Measurements from ENCODE around the gene DLG2. TPM values are rescaled to one million over a fixed set of nuclear protein-coding genes. Genes with fewer than 3 reads are reported as not detected.

DLG2 gene
- total and polyA plus RNA-seq, 2 of the 4 experiments (the other 2 are of a cell fraction), result 0.31 to 0.36 TPM

- Histone ChIP-seq H2BK15ac (ENCODE audit: low read depth, low read length) (no peak overlapping the region), H3K14ac (replicated peaks; ENCODE audit: low read depth, low read length) (no peak overlapping the region), H3K4ac (ENCODE audit: low read depth, low read length) (no peak overlapping the region), H3K18ac (ENCODE audit: low read depth, low read length) (no peak overlapping the region), H3K9me3 (ENCODE audit: control insufficient read depth, insufficient read depth, low read length) (no peaks in the 10 kb centered on the region; the same call in 1 of the 2 replicates), H3K4me1 (ENCODE audit: control insufficient read depth, insufficient read depth, low read length) (no peaks in the 10 kb centered on the region), H4K91ac (ENCODE audit: insufficient read depth, low read depth, low read length) (no peak overlapping the region), H2AK9ac (replicated peaks; ENCODE audit: low read depth, low read length, poor library complexity) (no peak overlapping the region), H3K9ac (ENCODE audit: low read depth, low read length) (no peak overlapping the region), H3K9me1 (ENCODE audit: insufficient read depth, low read length) (no peaks in the 10 kb centered on the region), H3K27me3 (ENCODE audit: control insufficient read depth, insufficient read depth, low read length) (no peaks in the 10 kb centered on the region), H2AFZ (replicated peaks; ENCODE audit: low read length, poor library complexity) (no peak overlapping the region), H4K5ac (ENCODE audit: low read depth, low read length) (no peak overlapping the region), H3K27ac (ENCODE audit: insufficient read depth, low read length) (no peak overlapping the region), H4K8ac (ENCODE audit: low read depth in 2 of 2, low read length in 2 of 2) (no peak overlapping the region), H3K4me2 (ENCODE audit: low read depth, low read length) (no peak overlapping the region), H3K79me1 (ENCODE audit: low read depth in 1 of 2, low read length in 2 of 2) (no peaks in the 10 kb centered on the region), H2BK20ac (ENCODE audit: low read depth, low read length) (no peak overlapping the region), H3K56ac (ENCODE audit: extremely low read depth, insufficient read depth, low read length) (no peak overlapping the region), H3K4me3 (ENCODE audit: insufficient read depth, low read depth, low read length) (no peak overlapping the region), H4K20me1 (ENCODE audit: insufficient read depth, low read length) (no peaks in the 10 kb centered on the region), H2BK120ac (ENCODE audit: low read depth, low read length) (no peak overlapping the region), H3K36me3 (ENCODE audit: control insufficient read depth, insufficient read depth, low read length) (no peaks in the 10 kb centered on the region), H3K23ac (ENCODE audit: low read depth, low read length) (no peak overlapping the region), H2BK5ac (ENCODE audit: low read depth, low read length, poor library complexity, severe bottlenecking) (no peak overlapping the region), H2AK5ac (ENCODE audit: low read depth, low read length) (no peak overlapping the region)
- intact Hi-C loops (cut with micrococcal nuclease), result no loop called here
- POLR2A ChIA-PET (ENCODE audit: unreplicated experiment), result no interaction called here
- DNase-seq (no peak), ATAC-seq (ENCODE audit: low read depth) (no peak)
- WGBS, 2 experiments (ENCODE audit: extremely low coverage in 2 of 2, insufficient read length in 1 of 2), result no CpG with 5 or more reads among the region's 5 CpGs
- no TSS peak for BruUV-seq (replicated peaks)
- CTCF ChIA-PET, result interaction anchor here (0.5 kb wide), 1 partner anchor 886 kb away, joined by 3 read pairs; no protein-coding TSS in a partner anchor
- in situ Hi-C loops (cut with MboI; ENCODE audit: low sequenced_read_pairs), result no loop called here
- dilution Hi-C loops (cut with HindIII; ENCODE audit: low sequenced_read_pairs, unreplicated experiment), result no loop called here
- TF ChIP-seq CEBPB (IDR thresholded peaks at IDR 0.05; ENCODE audit: low read depth, low read length), result no peak
- TF ChIP-seq CHD1 (IDR thresholded peaks at IDR 0.05; ENCODE audit: low read depth, low read length), result no peak
- no peak for TF ChIP-seq MAFK (IDR thresholded peaks at IDR 0.05; ENCODE audit: low read depth, low read length)
- TF ChIP-seq RFX5 (IDR thresholded peaks at IDR 0.05; ENCODE audit: low read depth, low read length), result no peak
- no peak for TF ChIP-seq RAD21 (IDR thresholded peaks at IDR 0.05; ENCODE audit: low read length)
- no peak for TF ChIP-seq MXI1 (IDR thresholded peaks at IDR 0.05; ENCODE audit: borderline replicate concordance, low read depth, low read length)
- no peak for TF ChIP-seq CTCF (conservative IDR thresholded peaks at IDR 0.05; ENCODE audit: low read depth, low read length)
- TF ChIP-seq MAZ (IDR thresholded peaks at IDR 0.05; ENCODE audit: borderline replicate concordance, low read depth, low read length), result no peak
- no peak for TF ChIP-seq NFE2L2 (IDR thresholded peaks at IDR 0.05; ENCODE audit: low read depth, low read length)
Measured at GRCh38 chr11:84675396-84676025, 951.6 kb downstream of the DLG2 start.

All from IMR-90 (cell line).